Kidney (tissue), 14 donors: ENCODE data around the gene TGFBR3. TPM values are rescaled to one million over a fixed set of nuclear protein-coding genes. Genes with fewer than 3 reads are reported as not detected.

Experiments
- DNase-seq, 5 donors: peaks; one replicate each; pipeline ENCODE4 v3.0.0-alpha.2; 2013 to 2020
- FAIRE-seq: peaks from 2 replicates; lab custom pipeline; 2012; peaks lifted over from hg19 to GRCh38; lab: Jason Lieb, UNC
- H3K27ac ChIP-seq, 2 donors: one replicate each; pipeline ENCODE4 v1.7.0; 2013; ENCODE audit warnings: low read depth in 2 of 2, low read length in 2 of 2, inconsistent platforms in 1 of 2
- H3K27me3 ChIP-seq: one replicate; pipeline ENCODE4 v1.7.1; 2013; ENCODE audit warnings: low read length, inconsistent platforms; ENCODE audit not compliant: control insufficient read depth, insufficient read depth
- H3K36me3 ChIP-seq, 3 donors: one replicate each; pipeline versions ENCODE4 v1.7.0 to v1.7.1; 2013; ENCODE audit warnings: low read length in 3 of 3, control low read depth in 1 of 3, inconsistent platforms in 1 of 3; ENCODE audit not compliant: insufficient read depth in 3 of 3, control insufficient read depth in 2 of 3
- H3K4me1 ChIP-seq, 3 donors: one replicate each; pipeline versions ENCODE4 v1.7.0 to v1.7.1; 2013; ENCODE audit warnings: low read length in 3 of 3, inconsistent platforms in 1 of 3, low read depth in 1 of 3; ENCODE audit not compliant: control insufficient read depth in 2 of 3, insufficient read depth in 2 of 3
- H3K4me3 ChIP-seq, 3 donors: one replicate each; pipeline versions ENCODE4 v1.7.0 to v1.8.1; 2013; ENCODE audit warnings: low read length in 3 of 3, control low read depth in 1 of 3, inconsistent platforms in 1 of 3
- H3K9ac ChIP-seq, 3 donors: one replicate each; pipeline versions ENCODE4 v1.7.0 to v1.7.1; 2013; ENCODE audit warnings: low read length in 3 of 3, control low read depth in 1 of 3, inconsistent platforms in 1 of 3
- H3K9me3 ChIP-seq, 3 donors: one replicate each; pipeline versions ENCODE4 v1.7.0 to v1.7.1; 2013; ENCODE audit warnings: low read length in 3 of 3, control low read depth in 1 of 3, inconsistent platforms in 1 of 3; ENCODE audit not compliant: control insufficient read depth in 2 of 3, insufficient read depth in 1 of 3
- CTCF ChIP-seq: IDR thresholded peaks from 3 replicates; pipeline ENCODE4 v1.5.1; 2012; ENCODE audit warnings: mild to moderate bottlenecking, moderate library complexity, borderline replicate concordance; ENCODE audit not compliant: insufficient read depth; ENCODE audit errors: extremely low read depth
- intact Hi-C: fragments of 100-400 bp; cut with DNase I; formaldehyde crosslinking; loops from one replicate; pipeline ENCODE4 v1.11.1; 2022
- polyA plus RNA-seq: library from polyadenylated mRNA; stranded (reverse); fragments of 350-450 nt; fragmentation: Illumina TruSeq; extraction: RNeasy Lipid Tissue Mini Kit (QIAGEN cat#74804); gene quantifications from one replicate; pipeline ENCODE4 v1.2.3, GENCODE V29; 2014; ENCODE audit warnings: low read depth, low replicate concordance; ENCODE audit not compliant: insufficient read depth
- total RNA-seq: library from RNA; stranded (reverse); fragmentation: NEBNext Ultra II Directional; extraction: Animal tissue kit (Norgen Biotek cat#: 25700); gene quantifications from one replicate; pipeline ENCODE4 v1.2.1, GENCODE V29; 2021
- donor health status: control.
- donor health status: control.
- donor health status: control.
- donor health status: control.
- donor health status: control.
- donor health status: DM: yes; HTN: yes; CAD: no.
- donor health status: Normal renal cell carcinoma (clear cell type).

TGFBR3 gene
- total and polyA plus RNA-seq, 2 donors from 2014 or later = 15.8 to 57.9 TPM

GRCh38 chr1:91651243-91651642 is 234.7 kb downstream of the TGFBR3 start:
- Histone ChIP-seq H3K4me3 (no peak overlapping the region), H3K4me1 (peaks cover 0 to 3% (median 0%) of the 10 kb centered on the region in 3 donors), H3K9me3 (no peaks in the 10 kb centered on the region), H3K27ac (peak overlapping the region in 1 of 2 donors; percentile 16), H3K27me3 (no peaks in the 10 kb centered on the region), H3K9ac (no peak overlapping the region), H3K36me3 (no peaks in the 10 kb centered on the region)
- no peak for FAIRE-seq
- no peak for DNase-seq
- intact Hi-C loops = no loop called here
- no peak for TF ChIP-seq CTCF

DNA sequence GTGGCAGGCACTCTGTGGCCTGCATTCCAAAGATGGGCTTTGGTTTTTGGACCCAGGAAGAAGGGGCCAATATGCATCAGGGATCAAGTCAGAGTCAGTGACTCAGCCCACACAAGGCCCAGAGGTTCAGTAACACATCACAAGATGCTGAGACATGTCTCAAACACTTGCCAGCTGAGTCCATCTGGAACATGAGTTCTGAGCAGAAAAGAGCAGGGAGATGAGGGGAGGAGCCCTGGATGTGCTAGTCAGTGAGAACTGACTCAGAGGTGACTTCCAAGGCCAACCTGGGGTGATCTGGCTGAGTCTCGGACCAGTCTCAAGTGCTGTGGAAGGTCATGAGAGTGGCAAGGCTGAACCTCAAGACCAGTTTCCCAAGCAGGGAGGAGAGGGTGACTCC is 235.2 kb downstream of the TGFBR3 start:
- intact Hi-C loops = no loop called here
- H3K4me3 ChIP-seq = no peak overlapping the region
- no peaks in the 10 kb centered on the region for H3K36me3 ChIP-seq
- DNase-seq = peak in 2 of 5 donors; percentile 29 to 77
- no peak overlapping the region for H3K9ac ChIP-seq
- H3K27ac ChIP-seq = peak overlapping the region in 1 of 2 donors; percentile 38
- no peak for TF ChIP-seq CTCF
- no peak for FAIRE-seq
- H3K27me3 ChIP-seq = no peaks in the 10 kb centered on the region
- H3K4me1 ChIP-seq = peaks cover 0 to 3% (median 0%) of the 10 kb centered on the region in 3 donors
- H3K9me3 ChIP-seq = no peaks in the 10 kb centered on the region

DNA sequence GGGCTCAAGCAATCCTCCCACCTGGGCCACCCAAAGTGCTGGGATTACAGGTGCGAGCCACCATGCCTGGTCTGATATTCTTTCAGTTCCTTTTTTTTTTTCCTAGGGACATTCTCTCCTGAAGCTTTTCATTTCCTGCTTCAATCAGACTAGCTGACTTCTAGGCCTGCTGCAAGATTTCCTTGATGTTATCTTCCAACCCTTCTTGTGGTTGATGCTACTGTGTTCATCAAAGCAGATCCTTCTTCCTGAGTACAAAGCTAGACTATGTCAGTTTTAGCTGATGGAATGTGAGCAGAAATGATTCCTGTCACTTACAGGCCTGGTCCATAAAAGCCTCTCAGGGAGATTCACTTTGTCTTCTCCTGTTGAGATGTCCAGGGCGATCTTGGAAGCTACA is 238.9 kb downstream of the TGFBR3 start:
- Histone ChIP-seq H3K4me3 (no peak overlapping the region), H3K36me3 (no peaks in the 10 kb centered on the region), H3K9ac (no peak overlapping the region), H3K9me3 (no peaks in the 10 kb centered on the region), H3K4me1 (peaks cover 0 to 3% (median 0%) of the 10 kb centered on the region in 3 donors), H3K27ac (no peak overlapping the region), H3K27me3 (no peaks in the 10 kb centered on the region)
- no peak for TF ChIP-seq CTCF
- DNase-seq (no peak), FAIRE-seq (no peak)
- intact Hi-C loops = no loop called here

GRCh38 chr1:91645031-91645430 is 240.9 kb downstream of the TGFBR3 start:
- no peak for TF ChIP-seq CTCF
- H3K27ac ChIP-seq = no peak overlapping the region
- FAIRE-seq = no peak

More at GRCh38 chr1:91645031-91645430, 240.9 kb downstream of the TGFBR3 start:
- no peak overlapping the region for H3K9ac ChIP-seq
- H3K4me1 ChIP-seq = no peaks in the 10 kb centered on the region
- H3K27me3 ChIP-seq = no peaks in the 10 kb centered on the region
- no peaks in the 10 kb centered on the region for H3K9me3 ChIP-seq
- H3K4me3 ChIP-seq = no peak overlapping the region
- H3K36me3 ChIP-seq = no peaks in the 10 kb centered on the region
- peak in 4 of 5 donors; percentile 45 to 68 (median 54) for DNase-seq
- intact Hi-C loops = no loop called here
